A549 treated with Hydrocortisone at 1 μM for 4 hours (cell line): ENCODE results near the gene C1orf116. TPM values are rescaled to one million over a fixed set of nuclear protein-coding genes. Genes with fewer than 3 reads are reported as not detected.

Experiments used
- total RNA-seq: library from RNA; stranded (reverse); fragments of 200-300 nt; extraction: Qiagen RNA extraction; gene quantifications from 5 replicates; pipeline ENCODE4 v1.2.3, GENCODE V29; 2022

The C1orf116 gene
- 5.6 to 6.9 TPM (median 6.0 TPM) in 5 replicates for total RNA-seq

GRCh38 chr1:207032528-207033017, at the start of gene C1orf116:
C1orf116 (minus strand) TSS chr1:207032756; CDS start chr1:207027598, 5,158 bp downstream.

GRCh38 chr1:207052911-207053769, 20.6 kb upstream of the C1orf116 start, which contains the start of gene PFKFB2:
PFKFB2 (plus strand) TSS chr1:207053275; CDS start chr1:207054718, 1,443 bp downstream.

GRCh38 chr1:207051191-207051943, 18.8 kb upstream of the C1orf116 start, which contains the start of gene YOD1:
YOD1 (minus strand) TSS chr1:207051208; CDS start chr1:207051030, 178 bp downstream.

GRCh38 chr1:206970446-206970845, 62.1 kb downstream of the C1orf116 start, which contains the start of gene FCAMR:
FCAMR (minus strand) TSS chr1:206970460; CDS start chr1:206970125, 335 bp downstream.

Other genes starting within 250 kb of the C1orf116 start
- gene IL20, start 167.1 kb downstream of the C1orf116 start, total RNA-seq = not detected in 5 replicates
- 0.25 to 0.61 TPM (median 0.54 TPM) in 5 replicates for gene IL24, start 135.3 kb downstream of the C1orf116 start, total RNA-seq
- gene FCMR, start 110.8 kb downstream of the C1orf116 start, total RNA-seq = 3.4 to 7.7 TPM (median 5.1 TPM) in 5 replicates
- 0.01 to 0.05 TPM (median 0.03 TPM) in 3 of 5 replicates, not detected in the others for gene PIGR, start 86.3 kb downstream of the C1orf116 start, total RNA-seq
- gene FCAMR, start 62.3 kb downstream of the C1orf116 start, total RNA-seq = 0.08 TPM in 1 of 5 replicates, not detected in the others
- gene YOD1, start 18.5 kb upstream of the C1orf116 start, total RNA-seq = 6.3 to 9.6 TPM (median 7.7 TPM) in 5 replicates
- 5.3 to 8.1 TPM (median 5.7 TPM) in 5 replicates for gene PFKFB2, start 20.5 kb upstream of the C1orf116 start, total RNA-seq
- gene C4BPB, start 56.1 kb upstream of the C1orf116 start, total RNA-seq = 1.1 to 2.2 TPM (median 1.4 TPM) in 5 replicates
- gene C4BPA, start 71.5 kb upstream of the C1orf116 start, total RNA-seq = 0.45 to 0.99 TPM (median 0.53 TPM) in 5 replicates